ENCODE measurements around the gene RPL38. TPM values are rescaled to one million over a fixed set of nuclear protein-coding genes. Genes with fewer than 3 reads are reported as not detected.

RPL38 gene
- total RNA-seq, 1 donor: 400 TPM

DNA sequence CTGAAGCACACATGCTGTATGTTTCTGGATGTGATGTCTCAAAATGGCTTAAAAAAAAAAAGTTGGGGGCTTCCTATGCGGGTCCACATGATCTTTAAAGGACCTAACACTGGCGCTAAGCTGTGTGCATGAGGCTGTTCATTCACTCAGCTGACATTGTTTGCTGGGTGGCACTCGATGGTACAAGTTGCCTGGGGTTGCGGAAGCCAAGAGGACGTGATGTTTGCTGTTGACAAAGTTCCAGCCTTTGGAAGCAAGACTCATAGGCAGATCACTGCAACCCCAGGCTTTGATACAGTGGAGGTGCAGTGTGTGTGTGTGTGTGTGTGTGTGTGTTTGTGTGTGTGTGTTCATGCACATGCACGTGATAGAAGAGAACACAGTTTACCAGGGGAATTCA lies 41.1 kb downstream of the RPL38 start:
- TF ChIP-seq CTCF (IDR thresholded peaks at IDR 0.05; ENCODE audit: insufficient read depth, low read length): no peak
- no peak for DNase-seq (ENCODE audit: low read depth)
- H3K4me3 ChIP-seq (ENCODE audit: low read depth, low read length): no peak overlapping the region

DNA sequence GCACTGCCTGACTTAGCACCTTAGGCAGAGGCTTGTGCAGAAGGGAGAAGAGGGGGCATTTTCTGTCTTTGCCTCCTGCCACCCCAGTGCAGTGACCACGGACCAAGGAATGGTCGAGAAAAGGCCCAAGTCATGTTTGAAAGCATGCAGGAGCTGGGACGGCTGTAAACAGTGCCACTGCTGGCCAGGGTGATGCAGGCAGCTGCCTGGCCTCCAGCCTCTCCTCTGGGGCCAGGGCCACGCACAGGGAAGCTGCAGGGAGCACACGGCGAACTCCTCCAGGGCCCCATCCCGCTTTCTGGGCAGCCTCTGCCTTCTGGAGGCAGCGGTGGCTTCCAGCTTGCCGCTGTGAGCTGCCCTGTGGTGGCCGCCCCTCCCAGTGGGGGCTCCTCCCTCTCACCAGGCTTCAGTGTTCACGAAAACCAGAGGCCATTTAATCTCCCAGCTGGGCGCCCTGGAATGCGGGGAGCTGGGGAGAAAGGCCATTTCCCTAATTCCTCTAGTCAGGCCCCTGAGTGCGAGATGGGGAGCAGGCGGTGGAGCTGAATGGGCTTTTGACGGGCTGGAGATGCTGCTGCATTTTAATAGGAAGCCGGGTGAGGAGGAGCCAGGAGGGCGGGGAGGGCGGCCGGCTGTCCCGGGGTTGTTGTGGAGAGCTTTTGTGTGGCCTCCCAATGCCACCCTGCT lies 41.8 kb downstream of the RPL38 start:
- no peak for TF ChIP-seq CTCF (IDR thresholded peaks at IDR 0.05; ENCODE audit: insufficient read depth, low read length)
- H3K4me3 ChIP-seq (ENCODE audit: low read depth, low read length): no peak overlapping the region
- no peak for DNase-seq (ENCODE audit: low read depth)

- H3K4me3 ChIP-seq (ENCODE audit: low read depth, low read length): no peak overlapping the region
- TF ChIP-seq CTCF (IDR thresholded peaks at IDR 0.05; ENCODE audit: insufficient read depth, low read length): no peak
- no peak for DNase-seq (ENCODE audit: low read depth)
Observed at GRCh38 chr17:74245871-74246270, 42.4 kb downstream of the RPL38 start.

DNA sequence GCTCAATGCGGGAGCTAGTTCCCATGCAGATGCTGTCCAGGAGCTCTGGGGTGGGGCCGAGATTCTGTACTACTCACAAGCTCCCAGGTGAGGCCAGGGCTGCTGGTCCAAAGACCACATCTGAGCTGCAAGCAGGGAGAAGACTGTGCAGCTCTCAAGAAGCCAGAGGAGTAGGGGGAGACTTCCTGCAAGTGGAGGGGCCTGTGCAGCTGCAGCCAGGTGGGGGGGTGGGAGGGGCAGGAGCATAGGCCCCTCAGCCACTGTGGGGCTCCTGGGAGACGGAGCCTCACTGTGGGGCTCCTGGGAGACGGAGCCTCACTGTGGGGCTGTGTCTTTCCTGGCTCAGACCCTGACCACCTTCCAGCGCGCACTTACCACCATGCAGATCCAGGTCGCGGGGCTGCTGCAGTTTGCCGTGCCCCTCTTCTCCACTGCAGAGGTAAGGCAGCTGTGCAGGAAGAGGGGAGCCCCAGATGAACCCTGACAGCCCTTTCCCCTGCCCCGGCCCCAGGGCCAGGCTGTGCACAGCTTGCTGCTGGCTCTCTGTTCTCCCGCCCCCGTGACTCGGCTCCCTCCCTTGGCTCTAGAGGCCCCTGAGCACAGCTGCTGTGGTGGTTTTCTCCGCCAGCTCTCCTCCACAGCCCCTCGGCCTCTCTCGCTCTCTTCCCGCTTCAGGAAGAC lies 46.3 kb downstream of the RPL38 start:
- H3K4me3 ChIP-seq (ENCODE audit: low read depth, low read length): no peak overlapping the region
- DNase-seq (ENCODE audit: low read depth): no peak
- no peak for TF ChIP-seq CTCF (IDR thresholded peaks at IDR 0.05; ENCODE audit: insufficient read depth, low read length)

GRCh38 chr17:74250324-74250995 lies 47.0 kb downstream of the RPL38 start:
- TF ChIP-seq CTCF (IDR thresholded peaks at IDR 0.05; ENCODE audit: insufficient read depth, low read length): no peak
- no peak overlapping the region for H3K4me3 ChIP-seq (ENCODE audit: low read depth, low read length)
- no peak for DNase-seq (ENCODE audit: low read depth)

- TF ChIP-seq CTCF (IDR thresholded peaks at IDR 0.05; ENCODE audit: insufficient read depth, low read length): no peak
Observed at GRCh38 chr17:74251051-74251450, 47.6 kb downstream of the RPL38 start.

More at GRCh38 chr17:74251051-74251450, 47.6 kb downstream of the RPL38 start:
- no peak overlapping the region for H3K4me3 ChIP-seq (ENCODE audit: low read depth, low read length)
- no peak for DNase-seq (ENCODE audit: low read depth)
